GM18508 (cell line): Measurements from ENCODE around the gene BCO1.

Experiments used
- ATAC-seq: cut with Tn5 transposase; IDR thresholded peaks from one replicate; pipeline ENCODE4 v1.9.1; 2021; ENCODE audit warnings: moderate number of reproducible peaks; ENCODE audit not compliant: insufficient read depth, unreplicated experiment

Gene BCO1

GRCh38 chr16:81229811-81230210 is 8.7 kb upstream of the BCO1 start:
- ATAC-seq, result no peak

GRCh38 chr16:81231014-81231413 is 7.5 kb upstream of the BCO1 start:
- no peak for ATAC-seq

GRCh38 chr16:81232740-81233367 is 5.6 kb upstream of the BCO1 start:
- no peak for ATAC-seq

GRCh38 chr16:81237282-81237681 is 1.2 kb upstream of the BCO1 start:
- ATAC-seq, result no peak

DNA sequence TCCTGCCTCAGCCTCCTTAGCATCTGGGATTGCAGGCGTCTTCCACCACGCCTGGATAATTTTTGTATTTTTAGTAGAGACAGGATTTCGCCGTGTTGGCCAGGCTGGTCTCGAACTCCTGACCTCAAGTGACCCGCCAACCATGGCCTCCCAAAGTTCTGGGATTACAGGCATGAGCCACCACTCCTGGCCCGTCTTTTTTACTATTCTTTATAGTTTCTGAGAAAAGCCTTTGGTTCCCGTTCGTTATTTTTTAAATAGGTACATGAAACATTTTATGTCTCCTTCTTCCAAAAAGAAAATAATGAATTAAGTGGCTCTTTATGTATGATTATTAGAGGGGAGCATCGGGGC is 570 bp upstream of the BCO1 start:
- no peak for ATAC-seq

DNA sequence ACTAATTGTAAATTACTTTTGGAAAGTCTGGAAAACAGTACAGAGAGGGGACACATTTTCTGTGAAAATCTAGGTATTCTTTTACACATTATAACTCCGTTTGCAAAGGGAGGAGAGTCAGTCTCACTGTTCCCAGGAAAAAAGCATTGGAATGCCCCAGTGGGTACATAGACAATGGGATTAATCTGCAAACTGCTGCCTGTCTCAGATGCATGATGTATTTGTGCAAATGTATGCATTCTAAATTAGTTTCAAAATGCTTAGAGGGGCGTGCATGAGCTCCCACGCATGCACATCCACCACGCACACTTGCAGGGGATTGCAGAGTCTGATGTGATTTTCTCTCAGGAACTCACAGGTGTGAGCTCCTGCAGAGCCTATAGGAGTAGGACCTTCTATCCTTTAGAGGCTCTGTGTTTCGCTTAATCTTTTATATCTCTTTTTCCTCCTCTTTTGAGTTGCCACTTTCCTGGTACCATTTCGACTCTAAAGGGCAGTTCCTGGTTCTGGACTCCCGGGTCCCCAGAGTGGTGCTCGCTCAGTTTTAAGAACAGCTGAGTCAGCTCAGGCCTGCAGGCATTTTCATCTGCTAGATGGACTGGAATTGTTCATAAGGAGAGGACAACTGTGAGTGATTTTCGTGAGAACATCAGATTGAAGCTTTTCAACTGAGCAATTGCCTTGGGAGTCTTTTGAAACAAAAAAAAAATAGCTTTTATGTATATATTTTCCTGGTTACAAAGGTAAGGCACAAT is 1.1 kb downstream of the BCO1 start:
- no peak for ATAC-seq

DNA sequence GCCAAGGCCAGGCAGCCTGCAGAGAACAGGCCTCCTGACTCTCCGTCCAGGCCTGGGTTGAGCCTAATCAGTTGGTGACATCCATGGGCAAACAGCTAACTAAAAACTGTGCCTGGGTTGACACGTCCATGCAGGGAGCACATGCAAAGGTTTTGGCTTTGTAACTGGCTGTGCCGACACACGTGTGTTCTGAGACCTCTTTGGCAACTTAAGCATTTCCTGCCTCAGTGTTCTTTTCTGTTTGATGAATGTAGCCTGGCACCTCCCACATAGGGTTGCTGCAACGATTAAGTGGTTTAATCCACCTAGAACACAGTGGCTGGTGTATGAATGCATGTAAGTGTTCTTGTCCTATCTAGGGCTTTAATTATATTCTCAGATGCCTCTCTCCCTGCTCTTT is 3.2 kb downstream of the BCO1 start:
- ATAC-seq, result no peak

- ATAC-seq, result no peak
Measured at GRCh38 chr16:81242977-81243618, 4.6 kb downstream of the BCO1 start.

DNA sequence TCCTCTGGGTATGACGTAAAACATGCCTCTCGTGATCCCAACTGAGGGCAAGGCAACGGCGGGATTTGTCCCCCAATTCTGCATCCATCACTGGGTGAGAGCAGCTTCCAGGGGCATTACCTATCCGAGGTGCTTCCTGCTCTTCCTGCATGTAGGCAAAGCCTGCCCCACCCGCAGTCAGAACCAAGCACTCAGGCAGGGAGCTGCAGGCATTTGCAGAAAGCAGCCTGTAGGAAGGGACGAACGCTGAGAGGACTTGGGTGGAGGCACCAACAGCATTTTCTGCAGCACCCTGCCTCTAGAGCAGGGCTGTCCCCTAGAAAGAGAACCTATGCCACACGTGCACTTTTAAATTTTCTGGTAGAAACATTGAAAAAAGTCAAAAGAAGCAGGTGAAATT is 5.5 kb downstream of the BCO1 start:
- no peak for ATAC-seq

DNA sequence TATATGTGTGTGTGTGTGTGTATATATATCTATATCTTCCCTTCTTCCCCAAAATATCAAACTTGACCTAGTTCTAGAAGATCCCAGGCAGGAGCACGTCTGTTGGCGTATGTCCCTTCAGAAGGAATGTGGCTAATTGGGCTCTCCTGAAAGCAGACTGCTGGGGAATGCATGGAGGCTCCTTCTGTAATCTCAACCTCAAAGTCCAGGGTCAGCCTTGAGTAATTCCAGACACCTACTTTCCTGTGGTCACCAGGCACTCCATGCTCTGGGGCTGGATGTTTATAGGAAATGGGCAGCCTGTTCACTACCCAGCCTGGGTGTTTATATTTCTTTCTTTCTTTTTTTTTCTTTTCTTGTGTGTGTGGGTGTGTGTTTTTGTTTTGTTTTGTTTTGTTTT is 13.4 kb downstream of the BCO1 start:
- ATAC-seq, result no peak

GRCh38 chr16:81253141-81253540 is 14.7 kb downstream of the BCO1 start:
- ATAC-seq, result no peak

DNA sequence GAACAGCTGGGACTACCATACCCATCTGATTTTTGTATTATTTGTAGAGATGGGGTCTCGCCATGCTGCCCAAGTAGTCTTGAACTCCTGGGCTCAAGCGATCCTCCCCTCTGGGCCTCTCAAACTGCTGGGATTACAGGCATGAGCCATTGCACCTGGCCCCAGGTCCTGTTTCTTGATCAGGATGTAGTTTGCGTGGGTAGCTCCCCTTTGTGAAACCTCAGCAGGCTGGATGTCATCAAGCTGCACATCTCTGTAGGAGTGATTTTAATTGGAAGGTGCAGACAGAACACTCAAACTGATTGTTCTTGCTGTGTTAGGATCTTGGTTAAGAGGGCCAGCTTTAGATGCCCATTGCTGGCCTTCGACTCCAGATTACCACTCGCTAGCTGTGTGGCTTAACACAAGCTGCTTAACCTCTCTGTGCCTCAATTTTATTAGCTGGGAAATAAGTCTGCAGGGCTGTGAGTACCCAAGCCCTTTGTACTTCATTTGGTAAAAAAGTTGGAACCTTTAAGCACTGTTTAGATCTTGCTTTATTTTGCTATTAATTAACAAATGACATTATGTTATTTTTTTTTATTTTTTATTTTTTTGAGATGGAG is 16.5 kb downstream of the BCO1 start:
- no peak for ATAC-seq

- no peak for ATAC-seq
Measured at GRCh38 chr16:81259916-81260315, 21.4 kb downstream of the BCO1 start.

DNA sequence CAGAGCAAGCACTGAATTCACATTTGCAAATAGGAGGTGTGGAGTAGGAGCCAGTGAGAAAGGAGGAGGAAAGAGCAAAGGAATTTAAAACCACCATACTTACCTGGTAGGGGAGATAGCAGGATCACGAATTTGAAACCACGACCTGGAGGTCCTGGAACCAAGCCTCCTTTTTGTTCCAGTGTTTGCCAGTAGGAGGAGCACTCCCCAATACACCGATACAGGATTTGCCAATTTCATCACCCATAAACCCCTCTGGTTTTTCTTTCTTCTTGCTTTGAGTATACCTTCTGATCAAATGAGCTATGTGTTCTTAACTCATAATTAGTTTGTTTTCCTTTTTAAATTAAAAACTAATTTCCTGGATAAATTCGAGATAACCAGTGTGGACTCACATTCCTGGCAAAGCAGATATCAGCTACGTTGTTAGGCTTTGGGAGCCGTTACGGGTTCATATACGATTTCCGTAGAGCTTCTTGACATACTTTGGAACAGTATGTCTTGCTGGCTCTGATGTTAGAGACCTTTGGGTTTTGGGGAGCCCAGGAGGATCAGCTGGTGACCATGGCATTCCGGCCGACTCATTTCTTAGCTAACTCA is 22.7 kb downstream of the BCO1 start:
- ATAC-seq, result no peak

GRCh38 chr16:81263470-81264220 is 25.2 kb downstream of the BCO1 start:
- ATAC-seq, result no peak

- no peak for ATAC-seq
Measured at GRCh38 chr16:81264386-81264785, 25.9 kb downstream of the BCO1 start.

GRCh38 chr16:81265052-81265451 is 26.6 kb downstream of the BCO1 start:
- no peak for ATAC-seq

GRCh38 chr16:81265658-81266451 is 27.4 kb downstream of the BCO1 start:
- no peak for ATAC-seq

GRCh38 chr16:81266680-81267095 is 28.2 kb downstream of the BCO1 start:
- no peak for ATAC-seq
